Measurements from ENCODE around the gene SEC61B.

Gene SEC61B

GRCh38 chr9:99244344-99245260 lies 22.5 kb downstream of the SEC61B start:
- DNase-seq (ENCODE audit: low read depth) = no peak
- H3K4me3 ChIP-seq (ENCODE audit: control insufficient read depth, low read depth, low read length) = no peak overlapping the region
- TF ChIP-seq CTCF (IDR thresholded peaks at IDR 0.05; ENCODE audit: control insufficient read depth, insufficient read depth, low read depth, low read length, missing control alignments) = no peak

GRCh38 chr9:99249619-99250018 lies 27.5 kb downstream of the SEC61B start:
- no peak overlapping the region for H3K4me3 ChIP-seq (ENCODE audit: control insufficient read depth, low read depth, low read length)
- TF ChIP-seq CTCF (IDR thresholded peaks at IDR 0.05; ENCODE audit: control insufficient read depth, insufficient read depth, low read depth, low read length, missing control alignments) = no peak
- DNase-seq (ENCODE audit: low read depth) = no peak

GRCh38 chr9:99251157-99251556 lies 29.1 kb downstream of the SEC61B start:
- no peak overlapping the region for H3K4me3 ChIP-seq (ENCODE audit: control insufficient read depth, low read depth, low read length)
- no peak for DNase-seq (ENCODE audit: low read depth)
- TF ChIP-seq CTCF (IDR thresholded peaks at IDR 0.05; ENCODE audit: control insufficient read depth, insufficient read depth, low read depth, low read length, missing control alignments) = no peak

- no peak overlapping the region for H3K4me3 ChIP-seq (ENCODE audit: control insufficient read depth, low read depth, low read length)
- no peak for DNase-seq (ENCODE audit: low read depth)
- no peak for TF ChIP-seq CTCF (IDR thresholded peaks at IDR 0.05; ENCODE audit: control insufficient read depth, insufficient read depth, low read depth, low read length, missing control alignments)
Measured at GRCh38 chr9:99253134-99253533, 31.1 kb downstream of the SEC61B start.

- TF ChIP-seq CTCF (IDR thresholded peaks at IDR 0.05; ENCODE audit: control insufficient read depth, insufficient read depth, low read depth, low read length, missing control alignments) = peak; percentile 9
- peak; percentile 52 for DNase-seq (ENCODE audit: low read depth)
- H3K4me3 ChIP-seq (ENCODE audit: control insufficient read depth, low read depth, low read length) = no peak overlapping the region
Measured at GRCh38 chr9:99253772-99254431, 31.8 kb downstream of the SEC61B start.

- no peak overlapping the region for H3K4me3 ChIP-seq (ENCODE audit: control insufficient read depth, low read depth, low read length)
- no peak for TF ChIP-seq CTCF (IDR thresholded peaks at IDR 0.05; ENCODE audit: control insufficient read depth, insufficient read depth, low read depth, low read length, missing control alignments)
- DNase-seq (ENCODE audit: low read depth) = no peak
Measured at GRCh38 chr9:99255651-99256050, 33.6 kb downstream of the SEC61B start.

All from AG09309 (cell line).